GM12872 (cell line): ENCODE results near the gene CFAP46.

Experiments used
- CTCF ChIP-seq: IDR thresholded peaks from 3 replicates; pipeline ENCODE4 v1.5.1; 2011; ENCODE audit warnings: low read depth, mild to moderate bottlenecking, low read length, moderate library complexity; ENCODE audit not compliant: insufficient read depth

Gene CFAP46

GRCh38 chr10:132982301-132982989 is 40.1 kb upstream of the CFAP46 start:
- TF ChIP-seq CTCF: no peak

GRCh38 chr10:132981746-132982145 is 39.4 kb upstream of the CFAP46 start:
- TF ChIP-seq CTCF: no peak

- no peak for TF ChIP-seq CTCF
These were observed 38.8 kb upstream of the CFAP46 start for GRCh38 chr10:132981173-132981555.

GRCh38 chr10:132980426-132981172 is 38.2 kb upstream of the CFAP46 start:
- TF ChIP-seq CTCF: no peak

GRCh38 chr10:132979491-132980425 is 37.4 kb upstream of the CFAP46 start:
- TF ChIP-seq CTCF: no peak

GRCh38 chr10:132978542-132978941 is 36.2 kb upstream of the CFAP46 start:
- no peak for TF ChIP-seq CTCF

GRCh38 chr10:132977807-132978206 is 35.4 kb upstream of the CFAP46 start:
- no peak for TF ChIP-seq CTCF
